B cell (primary cell): Measurements from ENCODE around the gene VWA3B.

ENCODE experiments used
- CTCF ChIP-seq: fragments of 200-600 bp; IDR thresholded peaks from one replicate; pipeline ENCODE4 v1.8.0; 2022; ENCODE audit warnings: antibody characterized with exemption, mild to moderate bottlenecking
- EZH2 ChIP-seq: IDR thresholded peaks from 2 replicates; pipeline ENCODE4 v1.6.1; 2012; ENCODE audit warnings: borderline replicate concordance, low read depth, mild to moderate bottlenecking, moderate library complexity, low read length; ENCODE audit not compliant: insufficient read depth, poor library complexity, severe bottlenecking

DNA sequence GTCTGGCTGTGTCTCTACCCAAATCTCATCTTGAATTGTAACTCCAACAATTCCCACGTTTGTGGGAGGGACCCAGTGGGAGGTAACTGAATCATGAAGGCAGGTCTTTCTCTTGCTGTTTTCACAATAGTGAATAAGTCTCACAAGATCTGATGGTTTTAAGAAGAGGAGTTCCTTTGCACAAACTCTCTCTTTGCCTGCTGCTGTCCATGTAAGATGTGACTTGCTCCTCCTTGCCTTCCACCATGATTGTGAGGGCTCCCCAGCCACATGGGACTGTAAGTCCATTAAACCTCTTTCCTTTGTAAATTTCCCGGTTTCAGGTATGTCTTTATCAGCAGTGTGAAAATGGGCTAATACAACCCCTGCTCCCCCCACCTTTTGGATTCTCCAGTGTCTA is 23.8 kb downstream of the VWA3B start:
- TF ChIP-seq EZH2 = no peak
- no peak for TF ChIP-seq CTCF
